GM21423 (cell line): ENCODE data around the gene GNAI1.
A peak's percentile ranks its signal among the peaks of the same experiment; 100 is the strongest.

ENCODE experiments used
- ATAC-seq: cut with Tn5 transposase; IDR thresholded peaks from one replicate; pipeline ENCODE4 v1.9.1; 2021; ENCODE audit warnings: mild to moderate bottlenecking, moderate library complexity; ENCODE audit not compliant: unreplicated experiment

The GNAI1 gene

DNA sequence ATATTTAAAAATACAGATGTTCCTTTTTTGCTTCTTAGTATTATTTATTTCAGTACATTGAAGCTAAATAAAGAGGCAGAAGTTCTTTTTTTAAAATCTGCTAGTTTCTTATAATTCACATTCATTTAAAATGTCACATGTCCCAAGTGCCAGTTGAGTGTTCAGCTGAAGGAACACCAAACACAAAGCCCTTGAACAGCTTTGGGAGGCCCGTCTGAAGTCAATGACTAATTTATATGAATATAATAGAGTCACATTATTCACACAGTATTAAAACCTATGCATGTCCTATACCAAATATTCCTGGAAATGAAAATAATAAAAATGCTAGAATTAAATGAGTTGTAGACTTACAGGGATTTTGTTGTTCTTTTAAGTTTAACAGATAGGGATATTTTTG is 70.3 kb downstream of the GNAI1 start:
- no peak for ATAC-seq

DNA sequence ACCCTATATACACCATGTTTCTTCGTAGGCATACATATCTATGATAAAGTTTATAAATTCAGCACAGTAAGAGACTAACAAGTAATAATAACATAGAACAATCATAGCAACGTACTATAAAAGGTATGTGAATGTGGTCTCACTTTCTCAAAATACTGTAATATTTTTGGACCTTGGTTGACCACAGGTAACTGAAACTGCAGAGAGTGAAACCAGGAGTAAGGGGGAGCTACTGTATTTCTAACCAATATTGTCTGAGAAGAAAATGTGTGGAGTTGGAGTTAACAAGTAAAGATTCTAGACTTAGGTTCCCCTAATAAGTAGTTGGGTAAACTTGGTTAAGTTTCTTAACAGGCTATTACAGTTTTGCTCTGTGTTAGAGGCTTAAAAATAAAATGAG is 72.1 kb downstream of the GNAI1 start:
- ATAC-seq: peak; percentile 78

DNA sequence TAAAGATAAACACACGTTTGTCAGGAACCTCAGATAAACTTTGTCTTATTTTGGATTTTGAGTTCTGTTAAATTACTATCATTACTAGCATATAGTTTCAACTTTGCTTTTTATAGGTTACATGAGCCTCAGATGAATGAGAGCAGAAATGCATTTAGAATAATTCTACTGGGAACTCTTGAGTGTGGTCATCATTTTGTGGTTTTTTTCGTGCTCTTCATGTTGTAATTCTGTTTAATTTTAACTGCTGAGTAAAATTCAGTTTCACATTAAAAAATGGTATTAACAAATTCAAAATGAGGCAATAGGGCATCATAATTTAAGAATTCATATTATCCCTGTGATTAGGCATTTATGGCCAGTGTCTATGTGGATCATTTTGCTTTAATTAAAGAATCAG is 72.9 kb downstream of the GNAI1 start:
- ATAC-seq: no peak

DNA sequence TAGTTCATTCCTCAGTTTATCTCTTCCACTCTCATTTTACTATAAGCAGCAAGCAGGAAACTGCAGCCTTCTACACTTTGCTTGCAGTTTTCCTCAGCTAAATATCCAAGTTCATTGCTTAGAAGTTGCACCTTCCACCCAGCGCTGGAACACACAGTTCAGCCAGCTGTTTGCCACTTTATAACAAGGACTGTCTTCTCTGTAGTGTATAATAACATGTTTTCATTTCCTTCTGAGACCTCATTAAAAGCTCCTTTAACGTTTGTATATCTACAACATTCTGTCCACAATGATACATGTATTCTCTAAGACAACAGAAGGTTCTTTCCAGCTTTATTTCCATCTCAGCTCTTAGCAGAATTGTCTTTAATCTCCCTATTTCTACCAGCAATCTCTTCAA is 74.1 kb downstream of the GNAI1 start:
- no peak for ATAC-seq

DNA sequence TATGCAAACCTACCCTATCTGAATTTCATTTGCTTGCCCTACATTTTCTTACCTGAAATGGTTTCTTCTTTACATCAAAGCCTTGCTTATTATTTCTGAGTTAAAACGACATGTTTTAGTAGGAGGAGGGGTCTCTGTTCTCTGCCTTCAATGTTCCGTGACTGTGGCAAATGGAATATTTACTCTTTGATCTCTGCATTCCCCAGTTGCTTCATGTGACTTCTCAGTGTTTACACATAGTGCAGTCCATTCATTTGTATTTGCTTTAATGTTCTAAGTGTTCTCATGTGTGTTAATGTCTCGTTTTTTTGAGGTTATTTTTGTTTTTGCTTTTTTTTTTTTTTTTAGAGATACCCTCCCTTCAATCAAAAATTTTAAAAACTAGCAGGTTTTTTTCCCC is 75.8 kb downstream of the GNAI1 start:
- ATAC-seq: no peak

DNA sequence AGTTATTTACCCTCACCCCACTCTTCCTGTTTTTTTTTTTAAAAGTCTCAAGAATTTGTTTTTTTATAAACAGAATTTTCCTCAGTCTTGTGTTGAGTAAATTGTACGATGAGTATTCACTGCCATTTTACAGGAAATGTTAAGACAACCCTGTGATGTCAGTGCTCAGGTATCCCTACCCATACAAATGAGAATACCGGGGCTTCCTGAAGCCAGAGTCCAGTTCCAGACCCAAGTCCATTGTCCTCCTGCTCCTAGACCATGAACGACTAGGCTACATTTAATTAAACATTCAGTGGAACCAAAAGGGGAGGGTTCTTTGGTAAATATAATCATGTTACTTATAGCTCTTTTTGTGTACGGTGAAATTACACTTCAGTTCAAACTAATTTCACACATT is 79.2 kb downstream of the GNAI1 start:
- ATAC-seq: no peak

DNA sequence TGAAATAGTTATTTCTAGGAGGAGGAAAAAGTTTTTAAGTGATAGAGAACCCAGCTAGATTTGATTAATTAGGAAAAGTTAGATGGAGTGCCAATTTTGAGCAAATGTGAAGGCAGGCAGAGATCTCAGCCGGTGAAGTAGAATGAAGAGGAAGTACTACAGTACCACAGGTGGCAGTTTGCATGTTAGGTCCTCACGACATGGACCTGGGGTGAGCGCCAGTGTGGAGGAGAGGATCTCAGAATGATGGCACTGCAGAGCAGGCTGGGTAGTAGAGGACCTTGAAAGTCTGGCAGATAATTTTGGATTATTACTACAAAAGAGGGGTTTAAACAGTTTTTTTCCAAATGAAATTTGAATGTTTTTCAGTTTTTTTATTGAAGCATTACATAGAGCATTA is 81.1 kb downstream of the GNAI1 start:
- ATAC-seq: no peak

DNA sequence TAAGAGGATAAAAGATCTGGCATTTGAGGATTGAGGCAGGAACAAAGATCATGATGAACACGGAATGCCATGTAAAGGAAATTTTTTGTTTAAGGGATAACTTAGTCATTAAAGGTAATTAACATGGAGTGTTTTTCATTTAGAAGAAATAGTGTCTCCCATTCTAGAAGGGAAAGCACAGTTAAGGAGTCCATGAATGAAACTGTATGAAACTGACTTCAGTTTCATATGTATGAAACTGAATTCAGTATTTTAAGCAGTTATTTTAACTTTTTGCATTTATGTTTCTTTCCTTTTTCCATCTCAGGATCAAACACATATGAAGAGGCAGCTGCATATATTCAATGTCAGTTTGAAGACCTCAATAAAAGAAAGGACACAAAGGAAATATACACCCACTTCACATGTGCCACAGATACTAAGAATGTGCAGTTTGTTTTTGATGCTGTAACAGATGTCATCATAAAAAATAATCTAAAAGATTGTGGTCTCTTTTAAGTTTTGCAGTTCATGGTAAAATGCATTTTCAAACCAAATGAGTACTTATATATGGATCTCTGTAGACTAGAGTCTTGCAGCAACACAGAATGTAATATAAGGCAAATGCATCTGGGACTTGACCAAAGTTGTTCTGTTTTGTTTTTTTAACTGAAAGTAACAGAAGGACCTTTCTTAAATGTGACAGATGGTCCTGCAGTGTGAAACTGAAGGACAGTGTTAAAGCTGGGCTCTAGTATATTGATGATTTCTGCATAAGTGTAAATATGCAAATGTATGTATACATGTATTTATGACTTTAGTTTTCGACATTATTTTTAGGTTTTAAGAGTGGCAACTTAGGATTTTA is 82.6 kb downstream of the GNAI1 start:
- peak; percentile 42 for ATAC-seq

DNA sequence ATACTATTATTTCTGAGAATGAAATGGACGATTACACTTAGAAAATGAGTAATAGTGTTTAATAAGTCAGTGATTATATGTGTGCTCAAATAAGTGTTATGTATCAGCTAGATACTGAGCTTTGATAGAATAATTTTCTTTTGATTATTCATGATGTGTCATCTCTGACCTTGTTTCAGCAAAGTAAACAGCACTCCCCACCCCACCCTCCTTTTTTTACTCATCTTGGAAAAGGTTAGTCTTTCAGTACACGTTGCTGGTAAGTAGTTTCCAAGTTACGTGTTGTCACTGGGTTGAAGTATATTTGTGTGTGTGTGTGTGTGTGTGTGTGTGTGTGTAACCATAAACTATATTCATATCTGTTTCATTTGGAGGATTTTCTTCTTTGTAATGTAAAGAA is 84.1 kb downstream of the GNAI1 start:
- no peak for ATAC-seq

DNA sequence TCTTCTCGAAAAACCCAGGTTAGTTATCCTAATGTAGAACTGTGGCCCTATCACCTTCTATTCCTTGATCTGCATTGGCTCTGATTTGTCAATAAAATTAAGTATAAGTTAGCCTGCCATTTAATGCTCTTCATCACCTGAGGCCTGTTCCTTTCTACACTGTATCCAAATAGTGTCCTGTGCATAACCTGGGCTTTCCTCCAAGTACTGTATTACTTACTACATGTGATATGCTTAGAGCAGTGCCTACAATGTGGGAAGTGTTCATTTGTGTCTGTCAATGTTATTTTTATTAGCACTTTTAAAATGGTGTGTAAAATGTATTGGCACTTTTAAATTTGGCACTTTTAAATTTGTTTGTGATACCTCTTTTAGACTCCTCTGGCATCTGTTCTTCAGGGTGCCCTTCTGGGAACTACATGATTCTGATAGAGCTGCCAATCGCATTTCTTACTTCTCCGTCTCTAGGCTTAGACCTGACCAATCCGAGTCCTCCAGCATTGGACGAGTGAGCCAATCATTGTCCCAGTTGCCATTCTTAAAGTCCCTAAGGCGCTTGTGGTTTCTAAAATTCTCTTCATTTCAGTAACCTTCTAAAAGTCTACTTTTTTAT is 85.5 kb downstream of the GNAI1 start:
- ATAC-seq: no peak

DNA sequence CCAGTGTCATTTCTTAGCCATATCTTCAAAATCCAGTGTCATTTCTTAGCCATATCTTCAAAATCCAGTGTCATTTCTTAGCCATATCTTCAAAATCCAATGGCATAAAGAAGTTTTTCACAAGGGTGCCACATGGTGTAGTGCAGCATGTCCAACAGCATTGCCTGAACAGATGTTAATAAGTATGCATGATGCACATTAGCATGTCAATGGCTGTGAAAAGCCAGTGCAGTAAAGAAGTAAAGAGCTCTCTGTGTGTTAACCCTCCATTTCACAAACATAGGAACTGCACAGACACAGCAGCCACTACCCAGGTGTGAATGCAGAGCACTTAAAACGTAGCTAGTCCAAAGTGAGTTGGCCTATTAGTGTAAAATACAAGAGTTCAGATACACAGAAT is 89.8 kb downstream of the GNAI1 start:
- ATAC-seq: no peak

DNA sequence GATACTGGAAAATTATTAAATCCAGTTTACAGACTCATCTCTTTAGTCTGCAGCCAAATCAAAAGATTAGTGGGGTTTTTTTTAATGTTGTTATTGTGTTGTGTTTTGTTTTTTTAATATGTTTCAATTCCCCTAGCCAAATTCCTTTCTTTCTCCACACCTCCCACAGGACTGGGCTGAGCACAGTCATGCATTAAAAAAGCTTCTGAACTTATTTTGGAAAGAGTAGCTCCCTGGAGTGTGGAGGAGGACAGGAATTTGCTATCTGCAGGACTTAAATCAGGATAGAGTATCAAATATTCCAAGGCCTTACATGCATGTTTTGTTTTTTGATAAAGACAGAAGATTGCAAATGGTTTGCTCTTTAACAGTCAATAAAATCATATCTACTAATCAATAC is 90.7 kb downstream of the GNAI1 start:
- no peak for ATAC-seq

DNA sequence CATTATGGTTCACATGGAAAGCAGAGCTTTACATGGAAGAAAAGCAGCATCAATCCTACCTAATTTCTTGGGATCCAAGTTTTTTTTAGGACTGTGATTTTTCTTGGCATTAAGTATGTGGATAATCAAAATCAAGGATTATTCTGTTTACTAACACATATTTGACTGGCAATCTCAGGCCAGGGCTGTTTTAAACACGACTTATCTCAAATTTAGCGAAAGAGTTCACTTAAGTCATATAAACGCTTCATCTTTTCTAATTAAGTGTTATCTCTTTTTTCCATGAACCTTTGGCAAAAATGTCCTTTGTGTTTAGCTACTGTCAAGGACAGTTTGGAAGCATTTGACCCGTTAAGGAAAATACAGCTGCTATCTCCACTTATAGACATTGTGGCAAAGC is 92.0 kb downstream of the GNAI1 start:
- ATAC-seq: no peak

DNA sequence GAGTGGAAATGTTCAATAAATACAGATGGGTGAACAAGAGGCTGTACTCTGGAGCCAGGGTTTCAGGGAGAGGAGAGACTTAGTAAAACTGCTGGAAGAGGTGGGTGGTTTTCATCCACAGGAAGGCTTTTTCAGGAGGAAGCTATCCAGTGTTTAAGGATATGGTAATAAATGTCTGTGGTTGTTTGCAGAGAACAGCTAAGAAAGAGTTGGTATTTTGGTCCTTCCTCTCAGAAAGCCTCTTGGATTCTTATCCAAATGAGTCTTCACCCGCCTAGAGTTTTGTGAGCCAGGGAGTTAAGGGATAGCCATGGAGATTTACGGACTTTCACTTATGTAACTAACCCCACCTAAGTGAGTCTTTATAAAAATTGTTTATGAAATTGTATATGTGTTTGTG is 95.7 kb downstream of the GNAI1 start:
- no peak for ATAC-seq

DNA sequence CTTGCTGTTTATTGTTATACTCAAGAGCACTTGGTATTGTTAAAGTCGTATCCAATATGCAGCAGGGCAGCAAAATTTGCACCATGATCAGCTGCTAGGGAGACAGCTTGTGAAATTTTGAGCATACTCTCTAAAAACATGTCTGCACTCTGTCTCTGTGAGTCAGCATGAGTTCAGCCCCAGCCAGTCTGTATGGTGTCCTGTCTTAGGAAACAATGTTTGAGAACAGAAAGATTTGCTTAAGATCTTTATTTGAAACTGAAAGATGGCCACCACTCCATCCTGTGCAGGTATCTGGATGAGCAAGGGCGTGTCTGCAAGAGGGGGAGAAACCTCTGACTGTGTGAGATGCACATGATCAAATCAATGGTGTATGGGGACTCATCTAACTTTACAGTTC is 97.1 kb downstream of the GNAI1 start:
- no peak for ATAC-seq

DNA sequence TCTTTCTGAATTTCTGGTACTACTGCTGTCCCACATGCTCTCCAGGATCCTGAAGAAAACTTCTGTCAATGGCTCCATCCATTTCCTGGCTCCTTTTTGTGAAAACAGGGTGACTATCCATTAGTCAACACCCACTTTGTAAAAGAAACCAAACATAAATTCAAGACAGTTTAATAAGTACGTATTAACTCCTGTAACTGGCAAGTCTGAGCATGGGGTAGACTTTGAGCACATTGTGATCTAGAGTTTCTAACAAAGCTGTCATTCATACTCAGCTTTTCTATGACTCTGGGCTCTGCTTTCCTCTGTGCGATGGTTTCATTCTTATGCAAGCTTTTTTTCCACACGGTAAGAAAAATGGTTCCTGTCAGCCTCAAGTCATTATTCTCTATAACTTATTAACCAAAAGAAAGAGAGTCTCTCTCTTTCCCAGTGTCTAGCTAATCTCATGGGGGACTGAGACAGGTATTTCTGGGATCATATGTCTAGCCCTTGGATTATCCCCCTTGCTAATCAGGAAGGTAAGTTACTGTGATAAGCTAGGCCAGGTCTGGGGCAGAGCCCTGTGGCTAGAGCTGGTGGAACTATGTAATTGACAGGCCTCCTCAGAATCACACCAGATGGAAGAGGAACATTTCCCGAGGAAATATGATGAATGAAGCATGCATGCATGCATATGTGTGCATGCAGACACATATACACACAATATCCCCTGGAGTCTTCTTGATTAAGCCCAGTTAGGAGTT is 98.5 kb downstream of the GNAI1 start:
- no peak for ATAC-seq

DNA sequence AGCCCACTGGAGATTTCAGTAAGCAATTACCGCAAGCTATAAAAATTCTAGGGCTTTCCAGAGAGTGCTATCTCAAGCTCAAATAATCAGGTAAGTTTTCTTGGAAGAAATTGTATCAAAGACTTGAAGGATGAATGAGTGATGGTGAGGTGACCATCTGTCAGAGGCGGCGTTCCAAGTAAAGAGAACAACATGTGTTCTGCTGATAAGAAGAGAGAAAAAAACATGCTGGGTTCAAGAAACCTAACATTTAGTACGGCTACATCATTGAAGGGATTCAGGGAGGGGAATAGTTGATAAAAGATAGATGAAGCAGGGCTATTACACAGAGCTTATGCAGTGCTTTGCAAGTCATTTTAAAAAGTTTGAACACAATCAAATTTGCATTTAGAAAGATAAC is 100.7 kb downstream of the GNAI1 start:
- ATAC-seq: no peak

DNA sequence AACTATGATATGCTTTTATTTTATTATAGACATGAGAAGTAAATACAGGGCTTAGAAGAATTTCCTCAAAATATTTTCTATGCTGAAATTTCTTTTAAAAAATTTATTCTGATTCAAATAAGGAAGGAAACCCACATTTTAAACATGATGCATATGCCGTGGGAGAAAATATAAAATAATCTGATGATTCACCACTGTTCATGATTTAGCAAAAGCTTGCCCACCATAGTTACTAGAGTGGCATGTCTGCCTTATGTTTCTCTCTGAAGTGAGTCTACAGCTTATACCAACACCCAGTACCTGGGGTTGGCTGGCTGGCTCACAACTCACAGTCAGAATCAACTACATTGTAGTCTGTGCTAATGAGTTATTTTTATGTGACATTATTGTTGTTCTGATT is 102.0 kb downstream of the GNAI1 start:
- ATAC-seq: no peak

DNA sequence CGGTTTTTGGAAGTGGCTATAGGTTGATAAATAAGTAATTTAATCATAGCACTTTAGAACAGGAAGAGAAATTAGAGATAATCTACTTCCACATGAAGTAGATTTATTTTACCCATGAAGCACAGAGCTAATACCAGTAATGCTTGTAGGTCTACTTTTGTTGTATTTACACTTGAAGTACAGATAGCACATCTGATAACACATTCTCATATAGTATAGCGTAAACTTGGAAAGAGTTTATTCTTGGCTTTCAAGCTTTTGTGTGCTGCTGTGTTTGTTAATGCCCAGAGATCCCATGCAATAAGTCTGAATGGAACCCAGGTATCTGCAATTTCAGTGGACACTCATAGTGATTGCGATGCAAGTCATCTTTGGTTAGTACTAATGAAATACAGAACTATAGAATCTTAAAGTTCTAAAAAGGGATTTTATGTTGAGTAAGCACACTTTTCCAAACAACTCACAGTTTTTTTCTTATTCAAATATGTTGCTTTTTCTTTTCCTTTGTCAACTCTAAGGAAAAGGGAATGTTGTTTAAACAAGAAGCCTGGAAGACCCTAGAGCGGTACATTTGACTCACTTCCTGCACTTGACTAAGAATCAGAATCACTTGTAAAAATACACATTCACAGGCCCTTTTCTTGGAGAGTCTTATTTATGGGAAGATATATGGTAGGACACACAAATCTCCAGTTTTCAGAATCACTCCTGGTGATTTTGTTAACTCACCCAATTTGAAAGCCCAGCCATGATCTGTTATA is 105.8 kb downstream of the GNAI1 start:
- no peak for ATAC-seq

DNA sequence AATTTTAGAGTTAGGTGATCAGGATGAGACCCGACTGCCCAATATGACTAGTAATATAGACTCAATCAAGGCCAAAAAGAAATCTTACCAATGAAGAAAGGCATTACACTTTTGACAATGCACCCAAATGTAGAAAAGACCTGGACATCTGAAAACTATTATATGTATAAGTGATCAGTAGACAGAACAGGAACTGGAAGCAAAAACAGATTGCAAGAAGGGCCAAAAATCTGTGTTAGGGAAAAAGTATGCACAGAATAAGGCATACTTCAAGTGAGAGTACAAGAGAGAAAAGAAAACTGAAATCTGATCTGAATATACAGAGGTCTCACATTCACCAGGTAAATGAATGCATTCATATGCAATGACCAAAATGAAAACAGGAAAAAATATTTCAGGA is 107.0 kb downstream of the GNAI1 start:
- ATAC-seq: no peak

DNA sequence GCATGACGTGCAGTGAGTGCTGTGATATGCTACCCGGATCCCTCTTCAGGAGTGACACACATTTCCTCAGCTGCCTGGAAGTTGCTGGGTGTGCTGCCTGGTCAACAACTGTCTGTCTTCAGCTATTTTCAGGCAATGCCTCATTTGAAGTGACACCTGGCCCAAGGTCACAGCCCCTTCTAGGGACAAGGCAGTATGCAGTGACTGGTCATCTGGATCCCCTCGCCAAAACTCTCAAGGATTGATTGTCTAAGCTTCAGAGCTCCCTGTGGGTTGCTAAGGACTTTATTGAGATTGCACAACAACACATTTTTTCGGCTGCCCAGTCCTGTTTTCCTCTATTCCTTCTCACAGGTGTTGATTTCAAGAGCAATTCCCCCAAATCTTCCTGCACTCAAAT is 108.8 kb downstream of the GNAI1 start:
- no peak for ATAC-seq
